Dermis blood vessel endothelial cell (primary cell): ENCODE measurements around the gene YY1. TPM values are rescaled to one million over a fixed set of nuclear protein-coding genes. Genes with fewer than 3 reads are reported as not detected.
"Not testable (repeated sequence)": the region's sequence is repeated elsewhere in the genome, so short reads cannot be mapped to it uniquely, and the experiment has no call there.

Source experiments
- DNase-seq: peaks from one replicate; pipeline ENCODE4 v3.0.0; 2010
- total RNA-seq: library from RNA; depleted of rRNA; stranded (reverse); fragments of >200 nt; gene quantifications from 2 replicates; pipeline ENCODE4 v1.2.3, GENCODE V29; 2014

Gene YY1
- total RNA-seq, 1 donor from 2014 or later = 55.1 TPM

DNA sequence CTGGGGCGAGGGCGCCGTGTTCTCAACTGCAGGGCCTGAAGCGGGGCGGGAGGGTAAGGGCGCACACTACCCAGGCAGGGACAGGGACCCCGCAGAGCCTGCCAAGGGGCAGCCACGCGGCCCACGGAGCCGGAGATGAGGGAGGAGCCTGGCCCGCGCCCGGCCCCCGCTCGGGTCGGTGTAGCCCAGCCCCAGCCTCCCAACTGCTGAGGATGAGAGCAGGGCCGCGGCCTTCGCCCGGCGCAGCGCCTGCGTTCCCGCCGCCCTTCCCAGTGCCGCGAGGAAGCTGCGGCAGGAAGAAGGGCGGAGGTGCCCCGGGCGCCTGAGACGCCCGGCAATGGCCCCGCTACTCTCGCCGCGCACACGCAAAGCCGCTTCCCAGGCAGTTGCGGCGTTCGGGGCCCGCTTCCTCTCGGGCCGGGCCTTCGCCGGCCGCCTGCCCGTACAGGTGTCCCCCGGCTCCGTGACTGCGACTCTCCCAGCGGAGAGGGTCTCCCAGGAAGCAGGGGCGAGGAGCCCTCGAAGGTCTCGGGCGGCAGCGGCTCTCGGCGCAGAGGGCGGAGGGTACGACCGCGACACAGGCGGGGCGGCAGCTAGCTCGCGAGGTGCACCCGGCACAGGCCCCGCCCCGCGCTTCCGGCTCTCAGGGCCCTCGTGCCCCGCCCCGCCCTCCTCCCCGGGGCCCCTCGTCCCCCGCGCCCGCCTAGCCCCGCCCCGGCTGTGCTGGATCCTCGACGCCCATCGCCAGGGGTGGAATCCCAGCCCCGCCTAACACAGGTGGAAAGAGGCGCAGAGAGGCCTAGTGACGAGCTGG lies 24.8 kb upstream of the YY1 start:
- peak; percentile 64 for DNase-seq

DNA sequence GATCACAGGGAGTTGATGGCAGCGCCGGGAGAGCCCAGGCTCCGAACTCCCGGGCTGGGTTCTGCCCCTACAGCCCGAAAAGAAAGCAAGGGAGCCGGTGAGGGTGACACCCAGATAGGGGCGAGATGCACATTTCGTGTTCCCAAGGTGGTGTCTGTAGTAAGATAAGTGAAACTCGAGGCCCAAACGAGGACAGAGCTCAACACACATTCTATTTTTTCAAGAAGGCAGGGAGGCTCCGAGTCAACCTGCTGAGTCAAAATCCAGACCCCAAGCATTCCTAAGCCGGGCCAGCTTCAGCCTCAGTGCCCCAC lies 24.2 kb upstream of the YY1 start:
- DNase-seq = no peak

DNA sequence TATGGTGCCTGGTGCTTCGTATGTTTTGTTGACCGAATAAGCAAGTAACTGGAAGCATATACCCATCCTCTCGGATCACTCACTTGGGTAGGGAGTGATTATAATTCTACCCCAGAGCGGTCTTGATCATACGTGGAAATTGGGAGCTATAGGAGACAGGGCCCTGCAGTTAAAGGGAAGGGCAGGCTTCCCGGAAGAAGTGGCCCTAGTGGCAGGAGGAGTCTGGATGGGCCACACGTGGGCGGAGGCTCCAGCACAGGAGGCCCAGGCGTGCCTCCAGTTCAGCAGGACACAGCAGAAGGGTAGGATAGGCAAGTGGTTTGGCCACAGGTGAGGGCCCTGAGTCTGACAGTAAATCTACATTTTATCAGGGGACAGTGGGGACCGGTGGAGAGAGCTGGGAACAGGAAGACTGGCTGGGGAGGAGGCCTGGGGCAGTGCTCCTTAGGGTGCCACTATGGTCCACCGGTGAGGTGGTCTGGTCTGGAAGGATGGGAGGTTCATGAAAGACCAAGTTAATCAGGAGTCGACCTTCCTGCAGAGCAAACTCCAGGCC lies 23.5 kb upstream of the YY1 start:
- no peak for DNase-seq

DNA sequence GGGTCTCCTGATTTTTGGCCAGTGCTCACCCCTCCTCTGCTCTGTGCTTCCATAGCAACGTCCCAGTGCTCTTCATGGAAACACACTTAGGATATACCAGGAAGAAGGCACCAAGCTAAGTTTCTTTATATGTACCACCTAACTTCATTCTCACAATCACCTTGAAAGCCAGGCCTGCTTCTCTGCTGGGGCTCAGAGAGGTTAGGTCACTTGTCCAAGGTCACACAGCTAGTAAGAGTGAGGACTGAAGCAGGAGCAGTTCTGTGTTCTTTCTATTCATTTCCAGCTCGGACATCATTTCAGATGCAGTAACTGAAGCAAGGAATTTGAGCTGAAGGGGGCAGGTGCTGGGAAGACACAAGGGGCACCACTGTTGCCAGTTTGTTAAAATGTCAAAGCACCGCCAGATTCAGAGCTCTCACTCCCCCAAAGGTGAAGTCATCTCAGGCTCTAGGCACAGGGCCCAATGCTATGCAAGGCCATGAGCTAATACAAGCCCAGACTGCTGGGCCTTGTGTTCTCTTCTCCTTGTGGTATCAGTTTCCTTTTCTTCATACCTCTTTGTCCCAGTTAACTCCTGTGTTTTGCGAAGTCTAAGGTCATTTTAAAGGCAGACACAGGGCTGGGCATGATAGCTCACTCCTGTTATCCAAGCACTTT lies 19.7 kb upstream of the YY1 start:
- DNase-seq = no peak

DNA sequence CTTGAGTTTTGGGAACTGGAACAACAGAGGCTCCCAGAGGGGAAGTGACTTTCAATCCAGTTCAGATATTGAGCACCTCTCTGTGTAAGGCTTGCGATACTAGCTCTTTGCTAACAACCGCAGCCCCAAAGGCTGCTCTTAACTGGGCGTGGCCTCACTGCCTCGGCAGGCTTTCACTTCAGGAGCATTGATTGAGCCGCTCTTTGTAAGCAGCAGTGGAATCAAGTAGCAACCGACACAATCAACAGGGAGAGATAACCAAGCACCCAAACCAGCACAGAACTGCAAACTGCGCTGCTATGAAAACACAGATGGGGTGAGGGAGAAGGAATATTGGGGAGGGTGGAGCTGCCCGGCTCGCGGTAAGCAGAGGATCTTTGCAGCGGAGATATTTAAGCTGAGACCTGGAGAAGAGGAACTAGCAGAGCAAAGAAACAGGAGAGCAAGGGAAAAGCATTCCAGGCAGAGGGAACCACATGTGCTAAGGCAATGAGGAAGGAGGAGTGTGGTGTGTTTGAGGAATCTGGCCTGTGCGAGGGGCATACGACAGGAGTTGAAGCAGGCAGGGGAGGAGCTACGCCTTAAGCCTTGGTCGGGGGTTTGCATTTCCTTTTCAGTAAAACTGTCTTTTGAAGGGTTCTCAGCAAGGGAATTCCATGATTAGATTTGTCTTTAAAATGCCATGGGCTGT lies 17.3 kb upstream of the YY1 start:
- DNase-seq = peak; percentile 61

DNA sequence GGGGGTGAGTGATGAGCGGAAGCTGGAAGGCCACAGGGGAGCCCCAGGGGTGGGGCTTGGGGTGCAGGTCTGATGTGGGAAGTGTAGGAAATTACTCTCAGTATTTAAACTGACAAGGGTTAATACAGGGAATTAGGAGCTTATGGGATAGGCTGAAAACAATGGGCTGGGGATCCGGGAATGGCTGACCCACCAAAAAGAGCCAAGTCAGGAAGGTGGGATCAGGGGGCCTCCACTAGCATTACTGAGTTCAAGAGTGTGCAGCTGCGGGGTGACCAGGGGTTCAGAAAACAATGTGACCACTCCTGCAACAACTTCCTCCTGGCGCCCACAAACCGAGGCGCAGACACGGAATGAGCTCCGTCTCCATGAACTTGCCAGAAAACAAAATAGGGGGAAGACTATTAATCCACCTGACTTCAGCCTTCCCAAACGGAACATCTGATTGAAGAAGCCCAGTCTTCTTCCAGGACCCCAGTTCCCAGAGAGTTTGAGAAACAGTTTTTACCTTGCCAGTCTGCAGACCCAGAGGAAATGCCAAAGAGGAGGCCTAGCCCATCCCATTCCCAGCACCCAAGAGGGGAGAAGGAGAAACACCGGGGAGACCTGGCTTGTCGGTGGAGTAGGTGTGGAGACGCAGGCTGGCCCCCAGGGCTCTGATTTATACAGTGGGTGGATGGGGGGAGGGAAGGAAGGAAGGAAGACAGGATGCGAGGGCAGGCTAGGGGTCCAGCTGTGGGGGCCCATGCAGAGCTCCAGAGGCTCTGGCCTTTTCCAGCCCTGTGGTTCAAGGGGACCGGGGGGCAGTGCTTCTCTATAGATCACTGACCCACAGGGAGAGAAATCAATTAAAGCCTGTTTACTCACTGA lies 16.5 kb upstream of the YY1 start:
- DNase-seq = peak; percentile 36

DNA sequence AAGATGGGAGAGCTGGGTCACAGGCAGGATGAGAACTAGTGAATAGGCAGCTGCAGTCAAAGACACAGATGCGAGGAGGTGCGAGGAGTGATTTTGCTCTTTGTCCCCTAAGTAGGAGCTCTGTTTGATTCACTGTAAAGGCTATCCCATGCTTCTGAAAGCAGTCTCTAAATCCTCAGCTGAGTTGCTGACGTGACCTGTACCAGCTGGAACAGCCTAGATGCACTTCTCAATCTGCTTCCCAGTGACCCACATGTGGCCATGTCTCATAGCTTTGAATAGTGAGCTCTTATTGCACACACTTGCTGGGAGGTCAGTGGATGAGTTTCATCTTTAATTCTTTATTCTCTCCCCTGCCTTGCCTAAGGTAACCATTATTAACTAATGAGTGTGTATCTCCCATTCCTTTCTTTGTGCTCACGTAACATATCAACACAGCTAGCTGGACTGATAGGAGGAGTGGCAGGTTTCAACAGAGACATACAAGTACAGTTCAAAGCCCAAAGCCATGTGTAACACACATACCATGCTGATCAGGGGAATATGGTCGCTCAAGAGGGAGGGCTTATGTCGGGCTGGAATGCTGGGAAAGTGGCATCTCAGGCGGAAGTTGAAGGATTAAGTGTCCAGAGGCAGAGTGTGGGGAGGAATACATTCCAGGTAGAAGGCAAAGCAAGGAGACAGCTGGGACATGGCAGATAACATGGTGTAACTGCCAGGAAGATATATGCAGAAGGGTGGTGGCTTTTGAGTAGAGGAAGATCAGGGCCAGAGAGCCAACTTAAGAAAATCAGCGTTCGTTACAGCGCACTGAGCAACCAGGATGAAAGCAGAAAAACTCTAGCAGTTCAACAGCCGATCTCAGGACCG lies 15.4 kb upstream of the YY1 start:
- DNase-seq = no peak

DNA sequence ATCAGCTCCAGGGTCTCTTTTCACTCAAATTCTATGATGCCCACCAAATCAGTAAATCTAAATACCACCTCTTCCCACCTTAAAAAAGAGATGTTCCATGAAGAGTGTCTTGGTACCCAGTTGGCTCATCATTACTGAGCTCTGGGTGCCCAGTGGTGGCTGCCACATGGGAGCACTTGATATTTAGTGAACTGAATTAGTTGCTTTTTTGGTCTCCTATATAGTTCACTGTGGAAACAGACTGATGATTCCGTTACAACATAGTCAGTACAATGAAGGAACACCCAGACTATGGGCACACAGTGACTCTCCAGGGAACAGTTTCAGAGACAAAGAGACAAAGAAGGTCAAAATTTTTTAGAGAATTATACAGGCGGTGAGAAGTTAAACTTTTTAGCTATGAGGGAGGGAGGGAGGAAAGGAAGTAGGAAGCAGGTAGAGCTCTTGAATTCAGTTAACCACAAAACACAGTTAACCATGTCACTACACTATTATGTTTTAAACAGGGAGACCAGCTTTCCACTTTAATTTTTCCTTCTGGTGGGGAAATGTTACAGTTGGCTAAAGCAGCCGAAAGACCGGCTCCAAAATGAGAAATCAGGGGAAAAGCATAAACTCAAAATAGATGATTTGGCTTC lies 14.6 kb upstream of the YY1 start:
- no peak for DNase-seq

DNA sequence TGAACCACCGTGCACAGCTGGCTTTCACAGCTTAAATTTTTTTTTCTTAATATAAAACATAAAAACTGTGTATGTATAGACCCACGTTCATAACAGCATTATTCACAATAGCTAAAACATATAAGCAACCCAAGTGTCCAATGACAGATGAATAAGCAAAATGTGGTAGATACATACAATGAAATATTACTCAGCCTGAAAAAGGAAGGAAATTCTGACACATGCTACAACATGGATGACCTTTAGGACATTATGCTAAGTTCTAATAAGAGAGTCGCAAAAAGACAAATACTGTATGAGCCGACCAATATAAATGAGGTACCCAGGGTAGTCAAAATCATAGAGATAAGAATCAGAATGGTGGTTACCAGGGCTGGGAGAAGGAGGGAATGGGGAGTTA lies 13.8 kb upstream of the YY1 start:
- no peak for DNase-seq

DNA sequence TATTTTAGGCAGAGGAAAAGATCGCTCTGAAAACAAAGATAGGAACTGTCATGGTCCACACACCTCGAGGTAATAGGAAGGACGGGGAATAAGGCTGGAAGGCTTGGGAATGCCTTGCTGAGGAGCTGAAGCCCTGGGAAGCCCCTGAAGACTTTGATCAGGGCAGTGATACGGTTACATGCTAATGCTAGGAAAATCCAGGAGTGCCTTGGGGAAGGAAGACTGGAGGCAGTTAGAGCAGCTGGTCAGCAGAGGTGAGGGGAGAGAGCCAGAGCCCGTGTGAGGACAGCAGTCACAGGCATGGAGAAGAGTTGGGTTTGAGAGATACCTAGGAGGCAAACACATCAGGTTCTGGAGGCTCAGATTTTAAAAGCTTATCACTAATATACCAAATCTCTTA lies 8.6 kb upstream of the YY1 start:
- DNase-seq = no peak

DNA sequence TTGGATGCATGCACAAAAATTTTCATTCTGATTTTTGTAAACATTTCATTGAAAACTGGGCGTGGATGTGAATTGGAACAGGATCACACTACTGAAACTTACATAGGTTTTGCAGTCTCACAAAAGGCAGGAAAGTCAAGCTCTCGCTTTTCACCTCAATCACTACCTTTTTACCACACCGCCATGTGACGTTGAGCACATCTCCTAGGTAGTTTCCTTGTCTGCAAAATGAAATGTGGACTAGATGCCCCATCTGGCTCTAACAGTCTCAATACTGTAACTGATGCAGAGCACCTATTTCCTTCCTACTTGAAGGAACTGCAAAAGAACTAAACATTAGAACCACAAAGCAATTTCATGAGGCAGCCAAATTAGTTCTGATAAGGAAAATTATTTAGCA lies 4.4 kb upstream of the YY1 start:
- DNase-seq = no peak

DNA sequence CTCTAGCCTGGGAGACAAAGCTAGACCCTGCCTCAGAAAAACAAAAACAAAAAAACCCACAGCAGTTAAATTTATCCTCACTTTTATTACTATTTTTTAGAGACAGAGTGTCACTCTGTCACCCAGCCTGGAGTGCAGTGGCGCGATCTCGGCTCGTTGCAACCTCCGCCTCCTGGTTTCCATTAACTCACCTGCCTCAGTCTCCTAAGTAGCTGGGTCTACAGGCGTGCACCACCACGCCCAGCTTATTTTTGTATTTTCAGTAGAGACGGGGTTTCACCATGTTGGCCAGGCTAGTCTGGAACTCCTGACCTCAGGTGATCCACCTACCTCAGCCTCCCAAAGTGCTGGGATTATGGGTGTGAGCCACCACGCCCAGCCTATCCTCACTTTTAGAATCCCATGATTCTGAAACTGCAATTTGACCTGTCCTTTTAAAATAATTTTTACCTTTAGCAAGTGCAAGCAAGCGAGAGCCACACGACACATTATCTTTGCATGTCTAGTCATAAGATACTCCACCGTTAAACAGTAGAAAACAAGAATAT lies 2.6 kb upstream of the YY1 start:
- not testable (repeated sequence) for DNase-seq

DNA sequence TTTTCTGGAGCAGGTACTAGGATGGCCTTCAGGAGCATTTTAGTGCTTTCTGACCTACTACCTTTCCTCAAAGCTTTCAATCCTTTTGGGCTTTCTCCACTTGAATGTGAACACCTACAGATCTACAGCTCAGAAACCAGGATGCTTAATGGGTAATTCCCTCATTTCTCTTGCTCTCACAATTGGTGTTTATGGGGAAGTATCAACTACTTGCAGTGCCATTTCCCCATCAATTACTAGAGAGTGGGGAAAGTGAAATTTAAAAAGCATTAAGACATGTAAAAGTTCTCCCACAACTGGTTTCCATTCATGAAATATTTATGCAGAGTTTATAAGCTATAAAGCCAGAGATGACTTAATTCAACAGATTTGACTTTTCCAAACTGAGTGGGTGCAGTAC lies 2.1 kb upstream of the YY1 start:
- DNase-seq = no peak

DNA sequence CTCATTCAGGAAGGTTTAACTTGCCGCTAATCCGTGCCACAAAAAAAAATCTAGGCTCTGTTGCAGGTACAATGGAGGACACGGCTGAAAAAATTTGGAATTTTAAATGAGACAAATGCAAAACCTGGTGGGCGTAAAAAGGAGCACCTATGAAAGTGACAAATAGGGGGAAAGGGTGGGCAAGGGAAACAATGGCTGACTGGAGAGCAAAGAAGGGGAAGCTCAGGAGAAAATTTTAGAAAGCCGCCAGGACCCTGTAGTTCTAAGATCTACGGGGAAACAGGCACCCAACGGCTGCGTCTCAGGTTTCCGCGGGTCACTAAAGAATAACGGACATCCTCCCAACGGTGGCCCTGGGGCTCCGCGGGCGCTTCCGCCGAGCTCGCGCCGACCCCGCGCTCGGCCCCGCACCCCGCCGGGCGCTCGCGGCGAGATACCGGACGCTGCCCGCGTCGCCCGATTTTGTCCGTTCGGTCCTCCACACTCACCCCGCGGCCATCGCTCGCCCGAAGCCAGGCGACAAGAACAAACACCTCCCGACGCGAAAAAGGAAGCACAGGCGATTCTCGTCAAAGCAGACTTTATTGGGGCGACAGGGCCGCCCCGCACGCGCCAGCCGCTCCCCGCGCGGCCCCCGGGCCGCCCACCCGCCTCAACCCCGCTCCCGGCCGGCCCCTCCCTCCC lies 1.1 kb upstream of the YY1 start:
- peak; percentile 65 for DNase-seq

DNA sequence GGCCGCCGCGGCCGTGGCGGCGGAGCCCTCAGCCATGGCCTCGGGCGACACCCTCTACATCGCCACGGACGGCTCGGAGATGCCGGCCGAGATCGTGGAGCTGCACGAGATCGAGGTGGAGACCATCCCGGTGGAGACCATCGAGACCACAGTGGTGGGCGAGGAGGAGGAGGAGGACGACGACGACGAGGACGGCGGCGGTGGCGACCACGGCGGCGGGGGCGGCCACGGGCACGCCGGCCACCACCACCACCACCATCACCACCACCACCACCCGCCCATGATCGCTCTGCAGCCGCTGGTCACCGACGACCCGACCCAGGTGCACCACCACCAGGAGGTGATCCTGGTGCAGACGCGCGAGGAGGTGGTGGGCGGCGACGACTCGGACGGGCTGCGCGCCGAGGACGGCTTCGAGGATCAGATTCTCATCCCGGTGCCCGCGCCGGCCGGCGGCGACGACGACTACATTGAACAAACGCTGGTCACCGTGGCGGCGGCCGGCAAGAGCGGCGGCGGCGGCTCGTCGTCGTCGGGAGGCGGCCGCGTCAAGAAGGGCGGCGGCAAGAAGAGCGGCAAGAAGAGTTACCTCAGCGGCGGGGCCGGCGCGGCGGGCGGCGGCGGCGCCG lies 381 bp downstream of the YY1 start:
- DNase-seq = peak; percentile 25

DNA sequence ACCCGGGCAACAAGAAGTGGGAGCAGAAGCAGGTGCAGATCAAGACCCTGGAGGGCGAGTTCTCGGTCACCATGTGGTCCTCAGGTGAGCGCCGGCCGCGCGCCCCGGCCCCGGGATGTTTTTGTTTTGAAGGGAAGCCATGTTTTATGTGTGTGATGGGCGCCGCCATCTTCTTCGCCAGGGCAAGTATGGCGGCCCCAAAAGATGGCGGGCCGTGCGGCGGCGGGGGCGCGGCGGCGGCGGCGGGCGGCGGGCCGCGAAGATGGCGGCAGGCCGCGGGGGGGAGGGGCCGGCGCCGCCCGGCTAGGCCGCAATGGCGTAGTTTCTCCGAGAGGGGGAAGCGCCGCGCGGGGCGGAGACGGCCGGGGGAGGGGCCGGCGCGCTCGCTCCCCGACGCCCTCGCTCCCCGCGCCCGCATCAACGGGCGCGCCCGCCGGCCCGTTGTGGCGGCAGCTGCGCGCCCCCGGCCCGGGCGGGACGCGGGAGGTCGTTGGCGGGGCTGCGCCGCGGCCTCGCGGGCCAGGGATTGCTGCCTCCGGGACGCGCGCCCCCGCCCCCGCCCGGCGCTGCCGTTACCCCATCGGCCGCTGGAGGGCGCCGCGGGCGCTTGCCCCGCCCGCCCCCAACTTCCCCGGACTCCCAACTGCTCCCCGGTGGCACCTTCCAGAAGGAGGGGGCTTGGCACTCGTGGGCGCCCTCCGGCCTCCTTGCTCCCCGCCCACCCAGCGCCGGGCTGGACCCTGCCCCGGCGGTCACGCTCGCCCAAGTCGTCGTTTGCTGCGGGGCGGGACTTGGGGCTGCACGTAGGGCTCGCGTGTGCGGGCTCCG lies 1.1 kb downstream of the YY1 start:
- peak; percentile 95 for DNase-seq

DNA sequence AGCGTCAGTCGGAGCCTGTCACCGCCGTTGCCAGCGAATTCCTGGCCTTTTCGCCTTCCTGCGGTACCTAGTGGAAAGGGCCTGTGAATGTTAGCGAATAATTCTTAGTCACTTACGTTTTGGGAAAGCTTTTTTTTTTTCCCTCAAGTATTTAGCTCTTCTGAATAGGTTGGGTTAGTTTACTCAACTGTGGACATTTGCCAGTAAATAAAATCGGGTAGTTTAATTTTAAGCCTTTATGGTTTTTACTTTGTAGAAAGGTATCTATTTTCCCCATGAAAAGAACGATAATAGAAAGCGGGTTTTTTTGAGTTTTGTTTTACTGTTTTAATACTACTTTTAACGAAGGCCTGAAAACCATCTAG lies 1.7 kb downstream of the YY1 start:
- no peak for DNase-seq

DNA sequence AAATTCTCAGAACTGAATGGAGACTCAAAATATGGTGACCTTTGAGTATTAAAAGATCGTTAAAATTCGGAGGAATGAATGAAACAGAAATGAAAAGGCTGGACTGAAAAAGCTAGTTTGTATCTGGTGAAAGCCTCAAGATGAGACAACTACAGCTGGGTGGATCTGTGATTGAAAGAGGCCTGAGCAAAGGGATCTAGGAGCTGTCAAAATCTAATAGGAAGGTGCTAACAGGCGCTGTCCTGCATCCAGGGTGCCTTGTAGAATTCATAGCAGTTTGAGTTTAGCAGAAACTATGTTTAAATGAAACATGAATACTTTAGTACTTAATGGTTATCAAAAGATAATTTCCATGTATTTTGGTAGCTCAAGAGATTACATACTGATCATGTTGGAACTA lies 2.3 kb downstream of the YY1 start:
- peak; percentile 17 for DNase-seq

DNA sequence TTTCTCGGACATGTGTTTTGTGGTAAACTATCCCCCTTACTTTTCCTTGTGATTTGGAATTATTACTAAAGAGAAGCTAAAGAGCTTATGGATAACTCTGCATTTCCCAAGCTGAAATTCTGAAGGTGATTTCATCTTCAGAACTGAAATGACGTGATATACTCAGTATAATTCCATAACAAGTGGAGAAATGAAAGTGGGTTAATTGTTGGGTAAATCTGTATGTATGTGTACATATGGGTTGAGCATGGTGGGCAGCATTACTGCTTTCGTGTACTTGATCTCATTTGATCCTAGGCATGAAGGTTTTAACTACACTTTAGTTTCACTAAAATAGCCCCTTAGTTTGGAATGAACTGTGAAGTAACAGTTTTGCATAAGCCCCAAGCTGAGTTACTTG lies 4.1 kb downstream of the YY1 start:
- no peak for DNase-seq
